ENCODE measurements around the gene SEMA3G.
A peak's percentile ranks its signal among the peaks of the same experiment; 100 is the strongest.

The SEMA3G gene

GRCh38 chr3:52483081-52483480 is 38.2 kb upstream of the SEMA3G start:
- Histone ChIP-seq H3K4me2 (ENCODE audit: low read depth, low read length, poor library complexity, severe bottlenecking) (no peak overlapping the region), H3K36me3 (ENCODE audit: insufficient read depth, low read length) (peaks cover 79% of the 10 kb centered on the region), H2AFZ (ENCODE audit: low read length) (no peak overlapping the region), H3F3A (ENCODE audit: low read depth) (no peaks in the 10 kb centered on the region), H4K20me1 (ENCODE audit: insufficient read depth, low read length, poor library complexity, severe bottlenecking) (no peaks in the 10 kb centered on the region), H3K9ac (ENCODE audit: low read depth, low read length, poor library complexity, severe bottlenecking) (no peak overlapping the region), H3K9me3 (ENCODE audit: insufficient read depth, low read depth, low read length) (no peaks in the 10 kb centered on the region), H3K4me3 (ENCODE audit: low read length, poor library complexity, severe bottlenecking) (no peak overlapping the region), H3K9me2 (replicated peaks; ENCODE audit: low read depth, low read length) (no peaks in the 10 kb centered on the region), H3K79me2 (ENCODE audit: insufficient read depth, low read length) (no peaks in the 10 kb centered on the region), H3K4me1 (ENCODE audit: insufficient read depth, low read length, poor library complexity, severe bottlenecking) (no peaks in the 10 kb centered on the region), H3K27me3 (ENCODE audit: insufficient read depth, low read length, poor library complexity, severe bottlenecking) (no peaks in the 10 kb centered on the region)
- TF ChIP-seq EZH2phosphoT487 (IDR thresholded peaks at IDR 0.05; ENCODE audit: borderline replicate concordance), result no peak
- TF ChIP-seq, protein P1, sequence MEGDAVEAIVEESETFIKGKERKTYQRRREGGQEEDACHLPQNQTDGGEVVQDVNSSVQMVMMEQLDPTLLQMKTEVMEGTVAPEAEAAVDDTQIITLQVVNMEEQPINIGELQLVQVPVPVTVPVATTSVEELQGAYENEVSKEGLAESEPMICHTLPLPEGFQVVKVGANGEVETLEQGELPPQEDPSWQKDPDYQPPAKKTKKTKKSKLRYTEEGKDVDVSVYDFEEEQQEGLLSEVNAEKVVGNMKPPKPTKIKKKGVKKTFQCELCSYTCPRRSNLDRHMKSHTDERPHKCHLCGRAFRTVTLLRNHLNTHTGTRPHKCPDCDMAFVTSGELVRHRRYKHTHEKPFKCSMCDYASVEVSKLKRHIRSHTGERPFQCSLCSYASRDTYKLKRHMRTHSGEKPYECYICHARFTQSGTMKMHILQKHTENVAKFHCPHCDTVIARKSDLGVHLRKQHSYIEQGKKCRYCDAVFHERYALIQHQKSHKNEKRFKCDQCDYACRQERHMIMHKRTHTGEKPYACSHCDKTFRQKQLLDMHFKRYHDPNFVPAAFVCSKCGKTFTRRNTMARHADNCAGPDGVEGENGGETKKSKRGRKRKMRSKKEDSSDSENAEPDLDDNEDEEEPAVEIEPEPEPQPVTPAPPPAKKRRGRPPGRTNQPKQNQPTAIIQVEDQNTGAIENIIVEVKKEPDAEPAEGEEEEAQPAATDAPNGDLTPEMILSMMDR (conservative IDR thresholded peaks at IDR 0.05; ENCODE audit: low read length), result no peak

GRCh38 chr3:52481819-52482521 is 37.1 kb upstream of the SEMA3G start:
- TF ChIP-seq, protein P1 (conservative IDR thresholded peaks at IDR 0.05; ENCODE audit: low read length), result peak; percentile 67
- no peak for TF ChIP-seq EZH2phosphoT487 (IDR thresholded peaks at IDR 0.05; ENCODE audit: borderline replicate concordance)
- H3K79me2 ChIP-seq (ENCODE audit: insufficient read depth, low read length), result no peaks in the 10 kb centered on the region
- no peak overlapping the region for H3K4me3 ChIP-seq (ENCODE audit: low read length, poor library complexity, severe bottlenecking)
- no peaks in the 10 kb centered on the region for H3F3A ChIP-seq (ENCODE audit: low read depth)
- no peaks in the 10 kb centered on the region for H4K20me1 ChIP-seq (ENCODE audit: insufficient read depth, low read length, poor library complexity, severe bottlenecking)
- H3K4me2 ChIP-seq (ENCODE audit: low read depth, low read length, poor library complexity, severe bottlenecking), result no peak overlapping the region
- no peaks in the 10 kb centered on the region for H3K27me3 ChIP-seq (ENCODE audit: insufficient read depth, low read length, poor library complexity, severe bottlenecking)
- no peaks in the 10 kb centered on the region for H3K9me2 ChIP-seq (replicated peaks; ENCODE audit: low read depth, low read length)
- H3K9ac ChIP-seq (ENCODE audit: low read depth, low read length, poor library complexity, severe bottlenecking), result no peak overlapping the region
- peaks cover 81% of the 10 kb centered on the region for H3K36me3 ChIP-seq (ENCODE audit: insufficient read depth, low read length)
- no peak overlapping the region for H2AFZ ChIP-seq (ENCODE audit: low read length)
- H3K4me1 ChIP-seq (ENCODE audit: insufficient read depth, low read length, poor library complexity, severe bottlenecking), result no peaks in the 10 kb centered on the region
- no peaks in the 10 kb centered on the region for H3K9me3 ChIP-seq (ENCODE audit: insufficient read depth, low read depth, low read length)

- Histone ChIP-seq H3K79me2 (ENCODE audit: insufficient read depth, low read length) (no peaks in the 10 kb centered on the region), H3K9me2 (replicated peaks; ENCODE audit: low read depth, low read length) (no peaks in the 10 kb centered on the region), H3K9ac (ENCODE audit: low read depth, low read length, poor library complexity, severe bottlenecking) (no peak overlapping the region), H4K20me1 (ENCODE audit: insufficient read depth, low read length, poor library complexity, severe bottlenecking) (no peaks in the 10 kb centered on the region), H3K4me3 (ENCODE audit: low read length, poor library complexity, severe bottlenecking) (no peak overlapping the region), H3K4me2 (ENCODE audit: low read depth, low read length, poor library complexity, severe bottlenecking) (no peak overlapping the region), H3F3A (ENCODE audit: low read depth) (no peaks in the 10 kb centered on the region), H3K27me3 (ENCODE audit: insufficient read depth, low read length, poor library complexity, severe bottlenecking) (no peaks in the 10 kb centered on the region), H3K9me3 (ENCODE audit: insufficient read depth, low read depth, low read length) (no peaks in the 10 kb centered on the region), H2AFZ (ENCODE audit: low read length) (no peak overlapping the region), H3K36me3 (ENCODE audit: insufficient read depth, low read length) (peaks cover 81% of the 10 kb centered on the region), H3K4me1 (ENCODE audit: insufficient read depth, low read length, poor library complexity, severe bottlenecking) (no peaks in the 10 kb centered on the region)
- TF ChIP-seq, protein P1 (conservative IDR thresholded peaks at IDR 0.05; ENCODE audit: low read length), result no peak
- TF ChIP-seq EZH2phosphoT487 (IDR thresholded peaks at IDR 0.05; ENCODE audit: borderline replicate concordance), result no peak
These were observed 36.1 kb upstream of the SEMA3G start for GRCh38 chr3:52480768-52481715.

All from Loucy (cell line).